HG02678 (cell line): ENCODE measurements around the gene COQ10B.
"Not testable (repeated sequence)": the region's sequence is repeated elsewhere in the genome, so short reads cannot be mapped to it uniquely, and the experiment has no call there.

Experiments
- ATAC-seq: cut with Tn5 transposase; IDR thresholded peaks from one replicate; pipeline ENCODE4 v1.9.1; 2021; ENCODE audit warnings: mild to moderate bottlenecking, moderate library complexity; ENCODE audit not compliant: unreplicated experiment

COQ10B gene

GRCh38 chr2:197450465-197450864 is 2.9 kb upstream of the COQ10B start:
- no peak for ATAC-seq

GRCh38 chr2:197450935-197451358 is 2.4 kb upstream of the COQ10B start:
- ATAC-seq: not testable (repeated sequence)

GRCh38 chr2:197452754-197453122 is 614 bp upstream of the COQ10B start:
- no peak for ATAC-seq

- ATAC-seq: peak; percentile 32
These were observed 604 bp downstream of the COQ10B start for GRCh38 chr2:197453914-197454398.

- no peak for ATAC-seq
These were observed 1.6 kb downstream of the COQ10B start for GRCh38 chr2:197454923-197455322.

GRCh38 chr2:197455428-197455827 is 2.1 kb downstream of the COQ10B start:
- ATAC-seq: no peak

- ATAC-seq: no peak
These were observed 7.3 kb downstream of the COQ10B start for GRCh38 chr2:197460649-197461048.

GRCh38 chr2:197461057-197461456 is 7.7 kb downstream of the COQ10B start:
- no peak for ATAC-seq

GRCh38 chr2:197464175-197464574 is 10.8 kb downstream of the COQ10B start:
- no peak for ATAC-seq

GRCh38 chr2:197472166-197472565 is 18.8 kb downstream of the COQ10B start:
- ATAC-seq: no peak

GRCh38 chr2:197477797-197478196 is 24.4 kb downstream of the COQ10B start:
- no peak for ATAC-seq

GRCh38 chr2:197480165-197481036 is 27.0 kb downstream of the COQ10B start:
- no peak for ATAC-seq

- not testable (repeated sequence) for ATAC-seq
These were observed 30.9 kb downstream of the COQ10B start for GRCh38 chr2:197484248-197484647.

- no peak for ATAC-seq
These were observed 32.8 kb downstream of the COQ10B start for GRCh38 chr2:197486175-197486574.

- ATAC-seq: no peak
These were observed 34.0 kb downstream of the COQ10B start for GRCh38 chr2:197487385-197487784.

- no peak for ATAC-seq
These were observed 42.2 kb downstream of the COQ10B start for GRCh38 chr2:197495433-197496134.

- ATAC-seq: no peak
These were observed 43.3 kb downstream of the COQ10B start for GRCh38 chr2:197496695-197497094.

- no peak for ATAC-seq
These were observed 44.0 kb downstream of the COQ10B start for GRCh38 chr2:197497326-197497725.

- ATAC-seq: no peak
These were observed 45.0 kb downstream of the COQ10B start for GRCh38 chr2:197498235-197498936.

GRCh38 chr2:197498937-197499593 is 45.7 kb downstream of the COQ10B start:
- peak; percentile 22 for ATAC-seq
